Jurkat, Clone E6-1 (cell line): ENCODE results near the gene STK17A.

Source experiments
- DNase-seq: peaks from one replicate; pipeline ENCODE4 v3.0.0-alpha.2; 2011; ENCODE audit warnings: low read depth, low spot score
- H3K4me3 ChIP-seq: 2 replicates; pipeline ENCODE4 v1.5.1; 2011; ENCODE audit warnings: mild to moderate bottlenecking, low read length, control low read depth, moderate library complexity

STK17A gene

GRCh38 chr7:43647673-43648472, 65.0 kb downstream of the STK17A start:
- H3K4me3 ChIP-seq, result peak overlapping the region; percentile 13
- no peak for DNase-seq

- DNase-seq, result peak; percentile 94
Observed at GRCh38 chr7:43648473-43649406, 65.8 kb downstream of the STK17A start.

GRCh38 chr7:43649755-43650274, 66.9 kb downstream of the STK17A start:
- peak; percentile 88 for DNase-seq
- peak overlapping the region; percentile 30 for H3K4me3 ChIP-seq

More at GRCh38 chr7:43648473-43649406, 65.8 kb downstream of the STK17A start:
- peak overlapping the region; percentile 13 for H3K4me3 ChIP-seq

- no peak for DNase-seq
- H3K4me3 ChIP-seq, result no peak overlapping the region
Observed at GRCh38 chr7:43650457-43651052, 67.6 kb downstream of the STK17A start.

GRCh38 chr7:43652364-43652763, 69.5 kb downstream of the STK17A start:
- no peak for DNase-seq
- no peak overlapping the region for H3K4me3 ChIP-seq

GRCh38 chr7:43653466-43653865, 70.6 kb downstream of the STK17A start:
- DNase-seq, result no peak
- H3K4me3 ChIP-seq, result no peak overlapping the region

GRCh38 chr7:43653891-43654504, 71.1 kb downstream of the STK17A start:
- H3K4me3 ChIP-seq, result no peak overlapping the region
- no peak for DNase-seq

GRCh38 chr7:43655584-43655983, 72.7 kb downstream of the STK17A start:
- DNase-seq, result no peak
- H3K4me3 ChIP-seq, result no peak overlapping the region

- H3K4me3 ChIP-seq, result no peak overlapping the region
- no peak for DNase-seq
Observed at GRCh38 chr7:43656997-43657396, 74.1 kb downstream of the STK17A start.

GRCh38 chr7:43658718-43659548, 76.0 kb downstream of the STK17A start:
- no peak overlapping the region for H3K4me3 ChIP-seq

GRCh38 chr7:43659549-43659896, 76.6 kb downstream of the STK17A start:
- H3K4me3 ChIP-seq, result no peak overlapping the region
- DNase-seq, result no peak

More at GRCh38 chr7:43658718-43659548, 76.0 kb downstream of the STK17A start:
- DNase-seq, result no peak

- no peak for DNase-seq
- no peak overlapping the region for H3K4me3 ChIP-seq
Observed at GRCh38 chr7:43660141-43660540, 77.2 kb downstream of the STK17A start.

- no peak overlapping the region for H3K4me3 ChIP-seq
- no peak for DNase-seq
Observed at GRCh38 chr7:43664681-43665080, 81.8 kb downstream of the STK17A start.

GRCh38 chr7:43666938-43667337, 84.0 kb downstream of the STK17A start:
- no peak for DNase-seq
- H3K4me3 ChIP-seq, result no peak overlapping the region

- no peak overlapping the region for H3K4me3 ChIP-seq
- DNase-seq, result no peak
Observed at GRCh38 chr7:43668035-43668434, 85.1 kb downstream of the STK17A start.

GRCh38 chr7:43669286-43670081, 86.6 kb downstream of the STK17A start:
- no peak for DNase-seq
- no peak overlapping the region for H3K4me3 ChIP-seq

- no peak for DNase-seq
- H3K4me3 ChIP-seq, result no peak overlapping the region
Observed at GRCh38 chr7:43671521-43671920, 88.6 kb downstream of the STK17A start.
